Stimulated activated CD8-positive, alpha-beta memory T cell treated with anti-CD3 and anti-CD28 coated beads, Interleukin-15, amount 100 ng/mL, for 1 hour (primary cell): ENCODE data around the gene MYADM.

Experiments used
- DNase-seq: peaks from one replicate; pipeline ENCODE4 v3.0.0-alpha.2; 2020; ENCODE audit warnings: low read depth

Gene MYADM

DNA sequence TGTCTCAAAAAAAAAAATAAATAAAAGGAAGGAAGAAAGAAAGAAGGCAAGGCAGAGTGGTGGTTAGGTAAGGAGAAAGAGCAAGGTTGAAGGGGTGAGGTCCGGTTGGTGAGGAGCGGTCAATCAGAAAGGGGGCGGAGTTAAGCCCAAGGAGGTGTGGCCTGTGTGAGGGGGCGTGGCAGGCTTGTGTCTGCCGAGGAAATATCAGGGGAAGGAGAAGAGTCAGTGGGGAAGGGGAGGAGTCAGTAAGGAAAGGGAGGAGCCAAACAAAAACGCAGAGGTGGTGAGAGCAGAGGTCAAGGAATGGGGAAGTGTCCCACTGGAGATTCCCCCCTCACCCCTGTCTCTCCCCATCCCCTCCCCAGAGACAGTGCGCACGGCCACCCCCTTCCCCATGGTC, 47.3 kb downstream of the MYADM start:
- DNase-seq: no peak

- no peak for DNase-seq
These were observed 48.3 kb downstream of the MYADM start for GRCh38 chr19:53916004-53916403.

- no peak for DNase-seq
These were observed 49.7 kb downstream of the MYADM start for GRCh38 chr19:53917356-53917755.
